ENCODE results near the gene SVIP. TPM values are rescaled to one million over a fixed set of nuclear protein-coding genes. Genes with fewer than 3 reads are reported as not detected.

SVIP gene
- total RNA-seq, 4 donors from 2014 or later = 7.9 to 17.0 (median 12.8) TPM

- Histone ChIP-seq H3K9me3 (no peaks in the 10 kb centered on the region), H3K27ac (replicated peaks in 1 of 4) (no peak overlapping the region), H3K36me3 (no peaks in the 10 kb centered on the region), H3K27me3 (no peaks in the 10 kb centered on the region), H3K4me3 (no peak overlapping the region), H3K4me1 (peaks cover 0 to 4% (median 0%) of the 10 kb centered on the region in 4 donors)
- WGBS = 94% methylated on average over 4 of the region's 4 CpGs
- no peak for DNase-seq (ENCODE audit: extremely low spot score)
- intact Hi-C loops (cut with DNase I) = no loop called here
- TF ChIP-seq EP300 (IDR thresholded peaks at IDR 0.05) (no peak), POLR2A (IDR thresholded peaks at IDR 0.05; ENCODE audit: low read depth) (no peak), POLR2AphosphoS5 (IDR thresholded peaks at IDR 0.05) (no peak), CTCF (IDR thresholded peaks at IDR 0.05) (no peak)
These were observed 26.7 kb downstream of the SVIP start for GRCh38 chr11:22802861-22803260.

- H3K36me3 ChIP-seq = no peaks in the 10 kb centered on the region
- H3K4me3 ChIP-seq = no peak overlapping the region
- H3K27ac ChIP-seq (replicated peaks in 1 of 4) = no peak overlapping the region
- TF ChIP-seq POLR2A (IDR thresholded peaks at IDR 0.05; ENCODE audit: low read depth) (no peak), EP300 (IDR thresholded peaks at IDR 0.05) (no peak), CTCF (IDR thresholded peaks at IDR 0.05) (no peak), POLR2AphosphoS5 (IDR thresholded peaks at IDR 0.05) (no peak)
- intact Hi-C loops (cut with DNase I) = no loop called here
- no peak for DNase-seq (ENCODE audit: extremely low spot score)
- H3K27me3 ChIP-seq = no peaks in the 10 kb centered on the region
- H3K4me1 ChIP-seq = no peaks in the 10 kb centered on the region
- no peaks in the 10 kb centered on the region for H3K9me3 ChIP-seq
- 89% methylated on average over 5 of the region's 5 CpGs for WGBS
These were observed 29.1 kb downstream of the SVIP start for GRCh38 chr11:22800482-22800881.

GRCh38 chr11:22798901-22799300 lies 30.7 kb downstream of the SVIP start:
- 71% methylated on average over 1 of the region's 1 CpG for WGBS
- no peaks in the 10 kb centered on the region for H3K36me3 ChIP-seq
- no peak overlapping the region for H3K4me3 ChIP-seq
- TF ChIP-seq POLR2A (IDR thresholded peaks at IDR 0.05; ENCODE audit: low read depth) = no peak
- no peak for TF ChIP-seq EP300 (IDR thresholded peaks at IDR 0.05)
- no peak for TF ChIP-seq POLR2AphosphoS5 (IDR thresholded peaks at IDR 0.05)
- no peak for TF ChIP-seq CTCF (IDR thresholded peaks at IDR 0.05)
- no peak for DNase-seq (ENCODE audit: extremely low spot score)
- no peaks in the 10 kb centered on the region for H3K9me3 ChIP-seq
- H3K27ac ChIP-seq (replicated peaks in 1 of 4) = no peak overlapping the region
- intact Hi-C loops (cut with DNase I) = no loop called here
- H3K27me3 ChIP-seq = no peaks in the 10 kb centered on the region
- no peaks in the 10 kb centered on the region for H3K4me1 ChIP-seq

- H3K27me3 ChIP-seq = no peaks in the 10 kb centered on the region
- no peaks in the 10 kb centered on the region for H3K4me1 ChIP-seq
- H3K4me3 ChIP-seq = no peak overlapping the region
- no peaks in the 10 kb centered on the region for H3K9me3 ChIP-seq
- intact Hi-C loops (cut with DNase I) = no loop called here
- H3K27ac ChIP-seq (replicated peaks in 1 of 4) = no peak overlapping the region
- H3K36me3 ChIP-seq = no peaks in the 10 kb centered on the region
- no peak for TF ChIP-seq EP300 (IDR thresholded peaks at IDR 0.05)
- TF ChIP-seq POLR2AphosphoS5 (IDR thresholded peaks at IDR 0.05) = no peak
- TF ChIP-seq POLR2A (IDR thresholded peaks at IDR 0.05; ENCODE audit: low read depth) = no peak
- no peak for DNase-seq (ENCODE audit: extremely low spot score)
- WGBS = 91% methylated on average over 3 of the region's 3 CpGs
These were observed 32.6 kb downstream of the SVIP start for GRCh38 chr11:22797047-22797446.

- WGBS = 97% methylated on average over 1 of the region's 1 CpG
- TF ChIP-seq POLR2A (IDR thresholded peaks at IDR 0.05; ENCODE audit: low read depth) (no peak), EP300 (IDR thresholded peaks at IDR 0.05) (no peak), POLR2AphosphoS5 (IDR thresholded peaks at IDR 0.05) (no peak), CTCF (IDR thresholded peaks at IDR 0.05) (no peak)
- intact Hi-C loops (cut with DNase I) = no loop called here
- H3K36me3 ChIP-seq = no peaks in the 10 kb centered on the region
- H3K27me3 ChIP-seq = no peaks in the 10 kb centered on the region
- no peak for DNase-seq (ENCODE audit: extremely low spot score)
- no peak overlapping the region for H3K27ac ChIP-seq (replicated peaks in 1 of 4)
- H3K4me1 ChIP-seq = no peaks in the 10 kb centered on the region
- no peak overlapping the region for H3K4me3 ChIP-seq
- no peaks in the 10 kb centered on the region for H3K9me3 ChIP-seq
These were observed 33.7 kb downstream of the SVIP start for GRCh38 chr11:22795914-22796313.
